Ammon's horn (tissue), 1 donor: Measurements from ENCODE around the gene SLC7A8.
A peak's percentile ranks its signal among the peaks of the same experiment; 100 is the strongest.
"Not testable (repeated sequence)": the region's sequence is repeated elsewhere in the genome, so short reads cannot be mapped to it uniquely, and the experiment has no call there.

Source experiments
- DNase-seq: peaks from one replicate; pipeline ENCODE4 v3.0.0-alpha.2; 2016; ENCODE audit warnings: low spot score

The SLC7A8 gene

GRCh38 chr14:23183479-23183878 is at the start of gene SLC7A8:
TSS of gene SLC7A8 (minus strand) at chr14:23183660. CDS start at chr14:23182914, 746 bp downstream.
- peak; percentile 79 for DNase-seq

GRCh38 chr14:23232241-23232808 is 48.9 kb upstream of the SLC7A8 start:
- not testable (repeated sequence) for DNase-seq

DNA sequence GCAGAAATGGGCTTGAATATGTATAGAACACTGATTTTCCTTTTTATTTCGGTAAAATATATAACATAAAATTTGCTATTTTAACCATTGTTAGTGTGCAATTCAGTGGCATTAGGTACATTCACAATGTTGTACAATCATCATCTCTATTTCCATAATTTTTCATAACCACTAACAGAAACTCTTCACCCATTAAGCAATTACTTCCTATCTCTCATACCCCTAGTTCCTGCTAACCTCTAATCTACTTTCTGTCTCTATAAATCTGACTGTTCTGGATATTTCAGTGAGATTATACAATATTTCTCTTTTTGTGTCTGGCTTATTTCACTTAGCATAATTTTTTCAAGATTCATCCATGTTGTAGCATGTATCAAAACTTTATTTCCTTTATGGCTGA is 45.4 kb upstream of the SLC7A8 start:
- no peak for DNase-seq

GRCh38 chr14:23227566-23227965 is 44.1 kb upstream of the SLC7A8 start:
- DNase-seq: no peak

- DNase-seq: not testable (repeated sequence)
Measured at GRCh38 chr14:23224958-23225357, 41.5 kb upstream of the SLC7A8 start.

DNA sequence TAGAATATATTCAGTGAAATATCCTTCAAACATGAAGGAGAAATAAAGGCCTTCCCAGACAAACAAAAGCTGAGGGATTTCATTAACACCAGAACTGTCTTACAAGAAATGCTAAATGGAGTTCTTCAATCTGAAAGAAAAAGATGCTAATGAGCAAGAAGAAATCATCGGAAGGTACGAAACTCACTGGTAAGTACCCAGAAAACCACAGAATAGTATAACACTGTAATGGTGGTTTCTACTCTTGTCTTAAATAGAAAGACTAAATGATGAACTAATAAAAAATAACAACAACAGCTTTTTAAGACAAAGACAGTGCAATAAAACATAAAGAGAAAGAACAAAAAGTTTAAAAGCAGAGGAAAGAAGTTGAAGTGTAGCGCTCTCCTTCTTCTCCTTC is 35.6 kb upstream of the SLC7A8 start:
- no peak for DNase-seq

DNA sequence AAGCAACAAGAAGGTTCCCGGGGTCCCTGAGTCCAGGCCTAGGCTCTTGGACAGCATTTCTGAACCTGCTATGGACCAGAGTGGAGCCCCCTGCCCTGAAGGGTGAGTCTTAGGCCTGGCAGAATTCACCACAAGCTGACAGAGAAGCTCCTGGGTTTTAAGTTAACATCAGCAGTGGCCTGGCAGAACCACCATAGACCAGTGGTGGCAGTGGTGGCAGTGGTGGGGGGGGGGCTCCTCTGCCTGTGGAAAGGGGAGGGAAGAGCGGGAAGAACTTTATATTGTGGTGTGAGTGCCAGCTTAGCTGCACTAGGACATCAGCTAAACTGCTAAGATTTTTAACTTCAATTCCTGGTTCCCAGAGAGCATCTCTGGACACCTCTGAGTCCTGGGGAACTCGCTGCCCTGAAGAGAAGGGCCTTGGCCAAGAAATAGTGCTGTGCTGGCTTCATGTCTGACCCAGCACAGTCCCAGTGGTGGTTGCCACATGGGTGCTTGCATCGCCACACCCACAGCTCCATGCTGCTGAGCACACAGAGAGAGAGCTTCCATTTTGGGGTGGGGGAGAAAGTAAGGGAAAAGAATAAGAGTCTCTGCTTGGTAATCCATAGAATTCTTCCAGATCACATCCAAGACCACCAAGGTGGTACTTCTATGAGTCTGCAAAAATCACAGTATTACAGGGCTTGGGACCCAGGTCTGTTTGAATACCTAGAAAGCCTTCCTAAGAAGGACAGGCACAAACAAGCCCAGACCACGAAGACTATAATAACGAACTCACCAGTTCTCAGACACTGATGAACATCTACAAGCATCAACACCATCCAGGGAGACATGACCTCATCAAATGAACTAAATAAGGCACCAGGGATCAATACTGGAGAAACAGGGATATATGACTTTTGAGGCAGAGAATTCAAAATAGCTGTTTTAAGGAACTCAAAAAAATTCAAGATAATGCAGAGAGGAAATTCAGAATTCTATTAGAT is 33.9 kb upstream of the SLC7A8 start:
- DNase-seq: no peak

GRCh38 chr14:23215421-23215820 is 32.0 kb upstream of the SLC7A8 start:
- no peak for DNase-seq

- no peak for DNase-seq
Measured at GRCh38 chr14:23209651-23210423, 26.4 kb upstream of the SLC7A8 start.

DNA sequence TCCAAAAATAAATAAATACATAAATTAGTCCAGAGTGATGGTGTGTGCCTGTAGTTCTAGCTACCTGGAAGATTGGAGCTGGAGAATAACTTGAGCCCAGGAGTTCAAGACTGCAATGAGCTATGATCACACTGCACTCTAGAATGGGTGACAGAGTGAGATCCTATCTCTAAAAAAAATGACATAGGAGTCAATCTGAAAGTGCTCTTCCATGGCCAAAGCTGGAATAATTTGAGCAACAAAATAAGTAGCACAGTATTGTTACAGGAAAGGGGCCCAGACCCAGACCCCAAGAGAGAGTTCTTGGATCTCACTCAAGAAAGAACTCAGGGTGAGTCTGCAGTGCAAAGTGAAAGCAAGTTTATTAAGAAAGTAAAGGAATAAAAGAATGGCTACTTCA is 24.9 kb upstream of the SLC7A8 start:
- DNase-seq: no peak

DNA sequence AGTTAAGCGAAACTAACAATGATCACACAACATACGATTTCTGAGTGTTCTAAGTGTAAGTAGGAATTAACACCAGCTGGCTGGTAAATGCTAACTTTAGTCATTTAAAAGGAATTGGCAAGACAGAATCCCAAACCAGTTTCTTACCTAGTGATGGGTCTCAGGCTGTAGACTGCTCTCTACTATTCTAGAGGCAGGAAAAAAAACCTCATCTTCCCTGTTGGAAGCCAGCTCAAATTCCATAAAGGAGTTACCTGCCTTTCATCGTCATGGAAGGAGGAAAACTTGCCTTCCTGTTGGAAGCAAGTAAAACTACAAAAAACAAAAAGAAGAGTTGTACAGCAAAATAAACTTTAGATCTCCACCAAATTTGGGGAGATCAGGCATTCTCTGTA is 23.7 kb upstream of the SLC7A8 start:
- no peak for DNase-seq

GRCh38 chr14:23206422-23207145 is 23.1 kb upstream of the SLC7A8 start:
- DNase-seq: no peak

- DNase-seq: no peak
Measured at GRCh38 chr14:23202001-23202400, 18.5 kb upstream of the SLC7A8 start.

GRCh38 chr14:23199141-23199540 is 15.7 kb upstream of the SLC7A8 start:
- DNase-seq: not testable (repeated sequence)

DNA sequence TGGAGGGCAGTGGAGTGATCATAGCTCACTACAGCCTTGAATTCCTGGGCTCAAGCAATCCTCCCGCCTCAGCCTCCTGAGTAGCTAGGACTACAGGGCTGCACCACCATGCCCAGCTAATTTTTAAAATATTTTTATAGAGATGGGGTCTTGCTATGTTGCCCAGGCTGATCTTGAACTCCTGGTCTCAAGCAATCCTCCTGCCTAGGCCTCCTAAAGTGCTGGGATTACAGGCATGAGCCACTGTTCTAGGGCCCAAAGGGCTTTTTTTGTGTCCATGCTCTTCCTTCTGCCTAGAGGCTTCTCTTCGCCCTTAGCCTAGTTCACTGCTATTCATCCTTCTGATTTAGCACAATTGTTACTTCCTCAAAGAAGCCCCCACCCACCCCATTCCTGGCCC is 13.0 kb upstream of the SLC7A8 start:
- DNase-seq: not testable (repeated sequence)

DNA sequence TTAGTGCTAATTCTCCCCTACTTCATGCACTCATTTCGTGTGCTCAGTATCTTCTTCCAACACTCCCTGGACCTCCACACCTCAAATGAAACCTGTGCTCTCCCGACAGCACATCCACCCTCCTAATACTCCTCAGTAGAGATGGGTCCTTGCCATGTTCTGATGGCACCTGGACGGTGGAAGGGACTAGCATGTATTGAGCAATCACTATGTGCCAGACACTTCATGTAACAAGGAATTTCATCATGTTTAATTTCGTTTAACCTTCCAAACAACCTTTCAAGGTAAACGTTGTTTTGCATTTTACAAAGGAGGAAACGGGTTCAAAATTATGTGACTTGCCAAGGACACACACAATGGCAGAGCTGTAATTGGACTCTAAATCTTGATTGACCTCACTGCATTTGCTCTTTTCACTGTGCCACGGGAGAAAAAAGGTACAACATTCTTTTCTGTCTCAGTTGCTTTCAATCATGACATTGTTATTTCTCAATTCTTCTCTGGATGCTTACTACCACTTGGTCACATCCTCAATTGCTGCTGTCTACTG is 12.2 kb upstream of the SLC7A8 start:
- DNase-seq: no peak

- DNase-seq: no peak
Measured at GRCh38 chr14:23193432-23193831, 10.0 kb upstream of the SLC7A8 start.

- DNase-seq: no peak
Measured at GRCh38 chr14:23187925-23188324, 4.5 kb upstream of the SLC7A8 start.

DNA sequence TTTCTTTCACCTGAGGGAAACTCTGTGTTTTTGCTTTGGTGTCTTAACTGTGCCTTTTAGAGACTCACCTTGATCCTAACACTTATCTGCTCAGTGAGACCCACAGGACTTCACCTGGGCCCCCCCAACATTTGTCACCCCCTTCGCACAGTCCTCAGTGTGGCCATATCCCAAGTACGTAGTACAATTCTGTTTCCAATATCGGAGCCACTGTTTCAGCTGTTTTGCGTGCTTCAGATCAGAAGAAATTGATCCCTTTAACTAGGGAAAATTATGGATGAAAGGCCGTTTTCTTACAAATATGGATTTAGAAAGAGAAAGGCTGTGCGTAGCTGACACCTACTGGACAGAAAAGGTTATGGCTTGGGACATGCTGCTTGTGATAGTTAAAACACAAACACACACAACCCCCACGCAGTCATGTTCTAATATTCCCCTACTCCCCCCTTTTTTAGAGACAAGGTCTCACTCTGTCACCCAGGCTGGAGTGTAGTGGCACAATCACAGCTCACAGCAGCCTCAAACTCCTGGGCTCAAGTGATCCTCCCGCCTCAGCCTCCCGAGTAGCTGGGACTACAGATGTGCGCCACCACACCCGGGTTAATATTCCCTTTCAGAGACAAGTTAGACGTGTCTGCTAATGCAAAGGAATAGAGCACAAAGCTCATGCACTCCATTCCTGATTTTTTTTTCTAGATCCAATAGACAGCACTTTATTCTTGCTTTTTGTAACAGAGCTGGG is 3.6 kb upstream of the SLC7A8 start:
- peak; percentile 83 for DNase-seq

DNA sequence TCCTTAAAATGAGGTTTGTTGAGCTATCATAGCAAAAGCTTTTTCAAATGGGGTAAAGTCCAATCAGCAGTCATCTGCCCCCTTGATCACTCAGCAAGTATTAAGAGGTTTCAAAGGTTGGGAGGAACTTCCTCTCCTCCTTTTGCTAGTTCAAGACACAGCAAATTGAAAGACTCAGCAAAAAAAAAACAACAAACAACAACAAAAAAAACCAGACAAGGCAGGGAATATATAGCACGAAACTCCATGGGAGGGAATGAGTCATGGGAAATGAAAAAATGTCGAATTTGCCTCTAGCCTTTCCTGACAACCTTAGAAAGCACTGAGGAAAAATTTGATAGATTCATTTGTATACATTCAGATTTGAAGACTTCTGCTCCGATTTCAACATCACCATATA is 1.6 kb upstream of the SLC7A8 start:
- DNase-seq: no peak

- DNase-seq: no peak
Measured at GRCh38 chr14:23183158-23183470, 346 bp downstream of the SLC7A8 start.
